Measurements from ENCODE around the gene SLC16A14. TPM values are rescaled to one million over a fixed set of nuclear protein-coding genes. Genes with fewer than 3 reads are reported as not detected.

The SLC16A14 gene
- total RNA-seq, 1 donor from 2014 or later = 4.4 TPM

Other genes starting within 250 kb of the SLC16A14 start
- gene TRIP12, start 146.9 kb downstream of the SLC16A14 start, total RNA-seq (ENCODE audit: unreplicated experiment) = 192 TPM
- 3.4 TPM for gene FBXO36, start 146.4 kb downstream of the SLC16A14 start, total RNA-seq (ENCODE audit: unreplicated experiment)
- 1.3 TPM for gene SP110, start 151.1 kb upstream of the SLC16A14 start, total RNA-seq (ENCODE audit: unreplicated experiment)
- not detected for gene SP140, start 156.8 kb upstream of the SLC16A14 start, total RNA-seq (ENCODE audit: unreplicated experiment)

All from glutamatergic neuron (in vitro differentiated cells).